Astrocyte of the spinal cord (primary cell): ENCODE measurements around the gene IQCH.
"Not testable (repeated sequence)": the region's sequence is repeated elsewhere in the genome, so short reads cannot be mapped to it uniquely, and the experiment has no call there.

ENCODE experiments used
- DNase-seq: peaks from one replicate; pipeline ENCODE4 v3.0.0; 2011; ENCODE audit warnings: low read depth, low spot score
- H3K4me3 ChIP-seq: 2 replicates; pipeline ENCODE4 v1.5.1; 2011; ENCODE audit warnings: low read depth, mild to moderate bottlenecking, low read length, moderate library complexity
- CTCF ChIP-seq: IDR thresholded peaks from 2 replicates; pipeline ENCODE4 v1.5.1; 2012; ENCODE audit warnings: low read depth, mild to moderate bottlenecking, low read length, inconsistent platforms
- in situ Hi-C: cut with HindIII; loops from 2 replicates; pipeline ENCODE4 v1.10.0; 2017; ENCODE audit warnings: low sequenced_read_pairs

The IQCH gene

GRCh38 chr15:67359431-67360079, 105.0 kb downstream of the IQCH start:
- in situ Hi-C loops: no loop called here
- no peak for TF ChIP-seq CTCF
- no peak for DNase-seq
- H3K4me3 ChIP-seq: no peak overlapping the region

GRCh38 chr15:67361100-67361499, 106.5 kb downstream of the IQCH start:
- no peak for DNase-seq
- no peak for TF ChIP-seq CTCF
- H3K4me3 ChIP-seq: no peak overlapping the region
- in situ Hi-C loops: no loop called here

GRCh38 chr15:67363712-67364111, 109.1 kb downstream of the IQCH start:
- DNase-seq, in situ Hi-C loops, H3K4me3 ChIP-seq: not testable (repeated sequence)

GRCh38 chr15:67365994-67366393, 111.4 kb downstream of the IQCH start:
- no peak for DNase-seq
- no peak for TF ChIP-seq CTCF
- in situ Hi-C loops: no loop called here
- no peak overlapping the region for H3K4me3 ChIP-seq

DNA sequence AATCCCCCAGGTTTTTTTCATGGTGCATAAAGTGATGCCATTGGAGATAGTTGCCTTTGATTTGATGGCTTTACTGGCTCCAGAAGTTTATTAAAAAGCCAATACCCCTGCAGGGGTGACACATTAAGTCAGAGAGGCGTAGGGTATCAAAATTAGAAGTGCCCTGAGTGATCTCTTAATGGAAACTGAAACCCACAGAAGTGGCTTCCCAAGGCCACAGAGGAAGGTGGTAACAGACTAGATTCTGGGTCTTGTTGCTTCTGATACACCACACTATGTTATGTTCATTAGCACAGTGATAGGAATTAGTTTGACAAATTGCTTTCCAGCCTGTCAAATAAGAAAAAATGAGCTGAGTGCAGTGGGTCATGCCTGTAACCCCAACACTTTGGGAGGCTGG, 112.3 kb downstream of the IQCH start:
- TF ChIP-seq CTCF: no peak
- in situ Hi-C loops: no loop called here
- DNase-seq: no peak

GRCh38 chr15:67369359-67369998, 114.9 kb downstream of the IQCH start:
- no peak overlapping the region for H3K4me3 ChIP-seq
- no peak for TF ChIP-seq CTCF
- no peak for DNase-seq
- in situ Hi-C loops: no loop called here

More for the DNA sequence above, 112.3 kb downstream of the IQCH start:
- H3K4me3 ChIP-seq: no peak overlapping the region

DNA sequence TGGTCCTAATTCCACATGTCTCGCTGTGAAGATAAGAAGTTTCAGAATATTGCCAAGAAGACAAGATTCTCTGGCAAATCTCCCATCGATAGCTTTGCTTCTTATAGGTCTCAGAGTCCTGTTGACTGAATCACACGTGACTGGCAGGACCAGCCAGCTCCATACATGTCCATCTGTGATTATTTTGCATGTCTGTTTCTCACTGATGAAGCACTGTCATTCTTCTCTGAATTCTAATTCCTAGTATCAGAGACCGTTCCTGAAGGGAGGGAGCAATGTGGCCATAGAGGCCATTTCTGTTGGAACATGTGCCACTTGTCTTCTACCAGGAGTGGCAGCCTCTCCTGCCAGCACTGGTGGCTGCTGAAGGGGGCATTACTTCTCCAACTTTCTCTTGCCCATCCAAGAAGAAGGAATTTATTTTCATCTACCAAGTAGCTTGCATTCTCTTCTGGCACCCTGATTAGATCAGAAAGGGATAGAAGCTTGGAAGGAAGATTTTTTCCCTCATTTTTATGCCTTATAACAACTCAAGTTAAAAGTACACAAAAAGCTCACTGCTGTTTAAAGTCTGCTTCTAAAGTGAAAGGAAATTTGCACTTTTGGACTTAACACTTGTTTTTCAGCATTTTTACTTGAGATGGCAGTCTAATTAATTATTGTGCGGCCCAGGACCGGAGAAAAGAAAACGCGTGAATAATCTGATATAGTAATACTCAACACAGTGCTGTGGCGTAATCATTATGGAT, 115.8 kb downstream of the IQCH start:
- TF ChIP-seq CTCF: no peak
- no peak overlapping the region for H3K4me3 ChIP-seq
- in situ Hi-C loops: no loop called here
- DNase-seq: no peak
